NT2/D1 (cell line): ENCODE data around the gene CREG1.

Experiments used
- DNase-seq: peaks from one replicate; pipeline ENCODE4 v3.0.0-alpha.2; 2011; ENCODE audit warnings: low read depth, low spot score
- H3K27me3 ChIP-seq: 2 replicates; pipeline ENCODE4 v1.6.0; 2011; ENCODE audit warnings: mild to moderate bottlenecking; ENCODE audit not compliant: insufficient read length, insufficient read depth
- H3K36me3 ChIP-seq: 2 replicates; pipeline ENCODE4 v1.6.1; 2011; ENCODE audit warnings: mild to moderate bottlenecking, low read length, mixed read lengths; ENCODE audit not compliant: insufficient read depth, insufficient read length
- H3K4me1 ChIP-seq: 2 replicates; pipeline ENCODE4 v1.5.1; 2011; ENCODE audit not compliant: insufficient read depth, insufficient read length
- H3K4me3 ChIP-seq: 2 replicates; pipeline ENCODE4 v1.5.1; 2011; ENCODE audit warnings: low read depth; ENCODE audit not compliant: insufficient read length
- H3K9ac ChIP-seq: 2 replicates; pipeline ENCODE4 v1.6.0; 2011; ENCODE audit warnings: low read depth; ENCODE audit not compliant: insufficient read length
- H3K9me3 ChIP-seq: 2 replicates; pipeline ENCODE4 v1.5.1; 2011; ENCODE audit warnings: mild to moderate bottlenecking, low read length; ENCODE audit not compliant: insufficient read depth
- SUZ12 ChIP-seq: IDR thresholded peaks from 2 replicates; pipeline ENCODE4 v1.6.1; 2011; ENCODE audit not compliant: insufficient read length, insufficient read depth; ENCODE audit errors: extremely low read depth
- YY1 ChIP-seq: IDR thresholded peaks from 2 replicates; pipeline ENCODE4 v1.6.1; 2011; ENCODE audit not compliant: insufficient read length, insufficient read depth
- ZNF274 ChIP-seq: IDR thresholded peaks from 2 replicates; pipeline ENCODE4 v1.6.1; 2011; ENCODE audit warnings: mild to moderate bottlenecking, low read depth, low read length

The CREG1 gene

GRCh38 chr1:167592475-167592874, 38.9 kb upstream of the CREG1 start:
- no peak overlapping the region for H3K4me3 ChIP-seq
- TF ChIP-seq YY1 (no peak), ZNF274 (no peak), SUZ12 (no peak)
- peaks cover 6% of the 10 kb centered on the region; the same call in 1 of the 2 replicates for H3K9me3 ChIP-seq
- no peaks in the 10 kb centered on the region for H3K36me3 ChIP-seq
- DNase-seq, result no peak
- H3K4me1 ChIP-seq, result no peaks in the 10 kb centered on the region
- no peaks in the 10 kb centered on the region for H3K27me3 ChIP-seq
- H3K9ac ChIP-seq, result no peak overlapping the region

- no peak overlapping the region for H3K4me3 ChIP-seq
- no peak for TF ChIP-seq SUZ12
- TF ChIP-seq ZNF274, result no peak
- TF ChIP-seq YY1, result no peak
- no peaks in the 10 kb centered on the region for H3K9me3 ChIP-seq
- DNase-seq, result no peak
- no peak overlapping the region for H3K9ac ChIP-seq
- H3K27me3 ChIP-seq, result no peaks in the 10 kb centered on the region
- H3K36me3 ChIP-seq, result no peaks in the 10 kb centered on the region
- no peaks in the 10 kb centered on the region for H3K4me1 ChIP-seq
Observed at GRCh38 chr1:167588361-167588760, 34.8 kb upstream of the CREG1 start.

- no peaks in the 10 kb centered on the region for H3K9me3 ChIP-seq
- H3K9ac ChIP-seq, result no peak overlapping the region
- no peak for DNase-seq
- H3K4me1 ChIP-seq, result no peaks in the 10 kb centered on the region
- H3K27me3 ChIP-seq, result no peaks in the 10 kb centered on the region
- no peaks in the 10 kb centered on the region for H3K36me3 ChIP-seq
- TF ChIP-seq YY1 (no peak), SUZ12 (no peak), ZNF274 (no peak)
- no peak overlapping the region for H3K4me3 ChIP-seq
Observed at GRCh38 chr1:167587872-167588271, 34.3 kb upstream of the CREG1 start.

- Histone ChIP-seq H3K4me1 (no peaks in the 10 kb centered on the region), H3K4me3 (no peak overlapping the region), H3K9me3 (no peaks in the 10 kb centered on the region), H3K27me3 (no peaks in the 10 kb centered on the region), H3K9ac (no peak overlapping the region), H3K36me3 (no peaks in the 10 kb centered on the region)
- DNase-seq, result no peak
- TF ChIP-seq ZNF274, result no peak
- TF ChIP-seq YY1, result no peak
- no peak for TF ChIP-seq SUZ12
Observed at GRCh38 chr1:167587342-167587741, 33.8 kb upstream of the CREG1 start.

- no peaks in the 10 kb centered on the region for H3K9me3 ChIP-seq
- no peak for DNase-seq
- H3K4me3 ChIP-seq, result no peak overlapping the region
- no peaks in the 10 kb centered on the region for H3K4me1 ChIP-seq
- no peaks in the 10 kb centered on the region for H3K36me3 ChIP-seq
- no peaks in the 10 kb centered on the region for H3K27me3 ChIP-seq
- no peak overlapping the region for H3K9ac ChIP-seq
- TF ChIP-seq ZNF274 (no peak), SUZ12 (no peak), YY1 (no peak)
Observed at GRCh38 chr1:167584581-167584980, 31.0 kb upstream of the CREG1 start.

- no peak for DNase-seq
Observed at GRCh38 chr1:167582722-167583121, 29.2 kb upstream of the CREG1 start.

GRCh38 chr1:167582064-167582463, 28.5 kb upstream of the CREG1 start:
- Histone ChIP-seq H3K9me3 (no peaks in the 10 kb centered on the region), H3K4me3 (no peak overlapping the region), H3K27me3 (no peaks in the 10 kb centered on the region), H3K9ac (no peak overlapping the region), H3K4me1 (no peaks in the 10 kb centered on the region), H3K36me3 (no peaks in the 10 kb centered on the region)
- no peak for TF ChIP-seq ZNF274
- TF ChIP-seq YY1, result no peak
- TF ChIP-seq SUZ12, result no peak
- DNase-seq, result no peak

More at GRCh38 chr1:167582722-167583121, 29.2 kb upstream of the CREG1 start:
- H3K9ac ChIP-seq, result no peak overlapping the region
- H3K9me3 ChIP-seq, result no peaks in the 10 kb centered on the region
- H3K27me3 ChIP-seq, result no peaks in the 10 kb centered on the region
- no peaks in the 10 kb centered on the region for H3K36me3 ChIP-seq
- no peak overlapping the region for H3K4me3 ChIP-seq
- TF ChIP-seq ZNF274 (no peak), YY1 (no peak), SUZ12 (no peak)
- no peaks in the 10 kb centered on the region for H3K4me1 ChIP-seq
